Hematopoietic multipotent progenitor cell (in vitro differentiated cells): ENCODE results near the gene RYK. TPM values are rescaled to one million over a fixed set of nuclear protein-coding genes. Genes with fewer than 3 reads are reported as not detected.

ENCODE experiments used
- total RNA-seq: library from RNA; depleted of rRNA; stranded (reverse); fragments of >200 nt; gene quantifications from one replicate; pipeline ENCODE4 v1.2.3, GENCODE V29; 2012

RYK gene
- total RNA-seq, 1 donor: 27.2 TPM

Other genes with a start within 250 kb of the RYK start
- gene SLCO2A1, start 220.9 kb downstream of the RYK start, total RNA-seq: under 0.01 TPM
- 1.6 TPM for gene AMOTL2, start 123.6 kb upstream of the RYK start, total RNA-seq
- 15.1 TPM for gene ANAPC13, start 235.1 kb upstream of the RYK start, total RNA-seq
- 15.9 TPM for gene CEP63, start 235.2 kb upstream of the RYK start, total RNA-seq